SJCRH30 (cell line): ENCODE results near the gene AKNAD1. TPM values are rescaled to one million over a fixed set of nuclear protein-coding genes. Genes with fewer than 3 reads are reported as not detected.
"Not testable (repeated sequence)": the region's sequence is repeated elsewhere in the genome, so short reads cannot be mapped to it uniquely, and the experiment has no call there.

Experiments used
- DNase-seq, 2 experiments: peaks; one replicate each; pipeline ENCODE4 v3.0.0-alpha.2; 2015 to 2020
- H3K27ac ChIP-seq: fragments of 250-450 bp; sonication (Bioruptor Pico); 2 replicates; pipeline ENCODE4 v1.5.1; 2020; ENCODE audit warnings: mild to moderate bottlenecking, moderate library complexity
- H3K27me3 ChIP-seq: fragments of 250-450 bp; sonication (Bioruptor Pico); 2 replicates; pipeline ENCODE4 v1.5.1; 2020; ENCODE audit warnings: mild to moderate bottlenecking, moderate library complexity
- H3K36me3 ChIP-seq: fragments of 250-450 bp; sonication (Bioruptor Pico); 2 replicates; pipeline ENCODE4 v1.5.1; 2020; ENCODE audit warnings: mild to moderate bottlenecking, moderate library complexity
- H3K4me1 ChIP-seq: fragments of 250-450 bp; sonication (Bioruptor Pico); 2 replicates; pipeline ENCODE4 v1.5.1; 2020; ENCODE audit warnings: mild to moderate bottlenecking, moderate library complexity
- H3K4me3 ChIP-seq: fragments of 250-450 bp; sonication (Bioruptor Pico); 2 replicates; pipeline ENCODE4 v1.5.1; 2020; ENCODE audit warnings: mild to moderate bottlenecking, moderate library complexity
- H3K9me3 ChIP-seq: fragments of 250-450 bp; sonication (Bioruptor Pico); replicated peaks from 2 replicates; pipeline ENCODE4 v1.5.1; 2020; ENCODE audit warnings: mild to moderate bottlenecking, moderate library complexity
- total RNA-seq: library from RNA; depleted of rRNA; stranded (reverse); fragments of >200 nt; shearing (Covaris generic); gene quantifications from 2 replicates; pipeline ENCODE4 v1.2.3, GENCODE V29; 2014; rRNA removed

Gene AKNAD1
- total RNA-seq, result 0.30 and 0.87 TPM in 2 replicates

- Histone ChIP-seq H3K9me3 (no peaks in the 10 kb centered on the region), H3K27me3 (no peaks in the 10 kb centered on the region), H3K36me3 (no peaks in the 10 kb centered on the region), H3K4me3 (no peak within 1 kb of the TSS), H3K27ac (no peak within 1 kb of the TSS), H3K4me1 (peaks cover 6% of the 10 kb centered on the region; the same call in 1 of the 2 replicates)
- no peak for DNase-seq
Measured at GRCh38 chr1:108856994-108857393, at the start of gene AKNAD1. AKNAD1 (minus strand) TSS chr1:108857094; CDS start chr1:108852664, 4,430 bp downstream.

GRCh38 chr1:108901106-108901505 is 44.2 kb upstream of the AKNAD1 start:
- H3K4me1 ChIP-seq, result no peaks in the 10 kb centered on the region
- H3K27me3 ChIP-seq, result no peaks in the 10 kb centered on the region
- no peak overlapping the region for H3K27ac ChIP-seq
- DNase-seq, result no peak
- no peaks in the 10 kb centered on the region for H3K9me3 ChIP-seq
- H3K36me3 ChIP-seq, result peaks cover 26% of the 10 kb centered on the region
- no peak overlapping the region for H3K4me3 ChIP-seq

- no peak overlapping the region for H3K4me3 ChIP-seq
- no peaks in the 10 kb centered on the region for H3K27me3 ChIP-seq
- H3K36me3 ChIP-seq, result peaks cover 14% of the 10 kb centered on the region
- no peaks in the 10 kb centered on the region for H3K9me3 ChIP-seq
- no peaks in the 10 kb centered on the region for H3K4me1 ChIP-seq
- peak; percentile 23 to 69 for DNase-seq
- H3K27ac ChIP-seq, result no peak overlapping the region
Measured at GRCh38 chr1:108897865-108898720, 41.2 kb upstream of the AKNAD1 start.

GRCh38 chr1:108896146-108897145 is 39.6 kb upstream of the AKNAD1 start:
- H3K27ac ChIP-seq, result no peak overlapping the region
- no peak for DNase-seq

GRCh38 chr1:108893141-108893530 is 36.2 kb upstream of the AKNAD1 start:
- H3K27me3 ChIP-seq, result no peaks in the 10 kb centered on the region
- H3K9me3 ChIP-seq, result no peaks in the 10 kb centered on the region
- DNase-seq, result no peak
- peaks cover 2% of the 10 kb centered on the region for H3K36me3 ChIP-seq
- H3K4me3 ChIP-seq, result no peak overlapping the region
- no peaks in the 10 kb centered on the region for H3K4me1 ChIP-seq
- no peak overlapping the region for H3K27ac ChIP-seq

More at GRCh38 chr1:108896146-108897145, 39.6 kb upstream of the AKNAD1 start:
- Histone ChIP-seq H3K4me1 (no peaks in the 10 kb centered on the region), H3K9me3 (no peaks in the 10 kb centered on the region), H3K4me3 (no peak overlapping the region), H3K27me3 (no peaks in the 10 kb centered on the region), H3K36me3 (peaks cover 14% of the 10 kb centered on the region)

GRCh38 chr1:108892356-108893140 is 35.7 kb upstream of the AKNAD1 start:
- no peaks in the 10 kb centered on the region for H3K36me3 ChIP-seq
- H3K4me1 ChIP-seq, result no peaks in the 10 kb centered on the region
- no peaks in the 10 kb centered on the region for H3K9me3 ChIP-seq
- H3K27ac ChIP-seq, result no peak overlapping the region
- H3K4me3 ChIP-seq, result no peak overlapping the region
- no peaks in the 10 kb centered on the region for H3K27me3 ChIP-seq
- DNase-seq, result no peak

GRCh38 chr1:108889706-108890384 is 33.0 kb upstream of the AKNAD1 start:
- Histone ChIP-seq H3K9me3 (no peaks in the 10 kb centered on the region), H3K27me3 (no peaks in the 10 kb centered on the region), H3K27ac (no peak overlapping the region), H3K36me3 (peaks cover 2% of the 10 kb centered on the region; the same call in 1 of the 2 replicates), H3K4me1 (no peaks in the 10 kb centered on the region), H3K4me3 (no peak overlapping the region)
- DNase-seq, result no peak

- not testable (repeated sequence) for H3K4me3 ChIP-seq, H3K4me1 ChIP-seq, H3K36me3 ChIP-seq, DNase-seq, H3K27ac ChIP-seq, H3K9me3 ChIP-seq, H3K27me3 ChIP-seq
Measured at GRCh38 chr1:108889006-108889645, 32.2 kb upstream of the AKNAD1 start.

- Histone ChIP-seq H3K27ac (no peak overlapping the region), H3K9me3 (no peaks in the 10 kb centered on the region)
Measured at GRCh38 chr1:108886292-108886691, 29.4 kb upstream of the AKNAD1 start.

GRCh38 chr1:108884968-108885367 is 28.1 kb upstream of the AKNAD1 start:
- no peaks in the 10 kb centered on the region for H3K4me1 ChIP-seq
- H3K27ac ChIP-seq, result no peak overlapping the region
- H3K36me3 ChIP-seq, result peaks cover 2% of the 10 kb centered on the region; the same call in 1 of the 2 replicates
- no peaks in the 10 kb centered on the region for H3K27me3 ChIP-seq
- H3K4me3 ChIP-seq, result no peak overlapping the region
- no peak for DNase-seq
- H3K9me3 ChIP-seq, result no peaks in the 10 kb centered on the region

More at GRCh38 chr1:108886292-108886691, 29.4 kb upstream of the AKNAD1 start:
- H3K36me3 ChIP-seq, result peaks cover 2% of the 10 kb centered on the region; the same call in 1 of the 2 replicates
- no peak for DNase-seq
- no peaks in the 10 kb centered on the region for H3K27me3 ChIP-seq
- no peaks in the 10 kb centered on the region for H3K4me1 ChIP-seq
- no peak overlapping the region for H3K4me3 ChIP-seq

- H3K27ac ChIP-seq, result no peak overlapping the region
- no peak for DNase-seq
- H3K4me3 ChIP-seq, result no peak overlapping the region
- H3K4me1 ChIP-seq, result no peaks in the 10 kb centered on the region
- H3K36me3 ChIP-seq, result peaks cover 2% of the 10 kb centered on the region; the same call in 1 of the 2 replicates
- no peaks in the 10 kb centered on the region for H3K9me3 ChIP-seq
- no peaks in the 10 kb centered on the region for H3K27me3 ChIP-seq
Measured at GRCh38 chr1:108882837-108883236, 25.9 kb upstream of the AKNAD1 start.

- Histone ChIP-seq H3K36me3 (peaks cover 2% of the 10 kb centered on the region; the same call in 1 of the 2 replicates), H3K4me3 (no peak overlapping the region), H3K4me1 (no peaks in the 10 kb centered on the region), H3K27ac (no peak overlapping the region), H3K27me3 (no peaks in the 10 kb centered on the region), H3K9me3 (no peaks in the 10 kb centered on the region)
- no peak for DNase-seq
Measured at GRCh38 chr1:108881369-108881768, 24.5 kb upstream of the AKNAD1 start.

- Histone ChIP-seq H3K36me3 (peaks cover 2% of the 10 kb centered on the region; the same call in 1 of the 2 replicates), H3K4me3 (no peak overlapping the region), H3K27ac (no peak overlapping the region), H3K27me3 (no peaks in the 10 kb centered on the region), H3K4me1 (no peaks in the 10 kb centered on the region), H3K9me3 (no peaks in the 10 kb centered on the region)
- no peak for DNase-seq
Measured at GRCh38 chr1:108880850-108881249, 24.0 kb upstream of the AKNAD1 start.
